Fibroblast of skin of right biceps (primary cell): ENCODE results near the gene ZNF79.
"Not testable (repeated sequence)": the region's sequence is repeated elsewhere in the genome, so short reads cannot be mapped to it uniquely, and the experiment has no call there.

Experiments used
- DNase-seq: peaks from one replicate; pipeline ENCODE4 v3.0.0-alpha.2; 2013

ZNF79 gene

GRCh38 chr9:127458921-127459320 is 34.7 kb downstream of the ZNF79 start:
- DNase-seq = no peak

- no peak for DNase-seq
Observed at GRCh38 chr9:127463382-127463781, 39.2 kb downstream of the ZNF79 start.

GRCh38 chr9:127463911-127464310 is 39.7 kb downstream of the ZNF79 start:
- DNase-seq = peak; percentile 19

GRCh38 chr9:127466407-127466917 is 42.3 kb downstream of the ZNF79 start:
- DNase-seq = not testable (repeated sequence)

- no peak for DNase-seq
Observed at GRCh38 chr9:127467621-127468020, 43.4 kb downstream of the ZNF79 start.

GRCh38 chr9:127470662-127471061 is 46.5 kb downstream of the ZNF79 start:
- DNase-seq = no peak

GRCh38 chr9:127473501-127473900 is 49.3 kb downstream of the ZNF79 start:
- no peak for DNase-seq

- DNase-seq = no peak
Observed at GRCh38 chr9:127473932-127474331, 49.8 kb downstream of the ZNF79 start.

GRCh38 chr9:127474592-127474991 is 50.4 kb downstream of the ZNF79 start:
- DNase-seq = no peak

GRCh38 chr9:127479507-127480081 is 55.4 kb downstream of the ZNF79 start:
- DNase-seq = no peak

- DNase-seq = no peak
Observed at GRCh38 chr9:127482662-127483061, 58.5 kb downstream of the ZNF79 start.

GRCh38 chr9:127485995-127486394 is 61.8 kb downstream of the ZNF79 start:
- DNase-seq = no peak

- no peak for DNase-seq
Observed at GRCh38 chr9:127488946-127489345, 64.8 kb downstream of the ZNF79 start.

- DNase-seq = no peak
Observed at GRCh38 chr9:127489471-127490115, 65.4 kb downstream of the ZNF79 start.

- no peak for DNase-seq
Observed at GRCh38 chr9:127490535-127491230, 66.5 kb downstream of the ZNF79 start.

- no peak for DNase-seq
Observed at GRCh38 chr9:127491516-127491915, 67.3 kb downstream of the ZNF79 start.

GRCh38 chr9:127492616-127493015 is 68.4 kb downstream of the ZNF79 start:
- DNase-seq = no peak

- DNase-seq = no peak
Observed at GRCh38 chr9:127493592-127494303, 69.6 kb downstream of the ZNF79 start.

GRCh38 chr9:127494304-127494702 is 70.1 kb downstream of the ZNF79 start:
- DNase-seq = no peak
